Fibroblast of villous mesenchyme (primary cell): Measurements from ENCODE around the gene CA9. TPM values are rescaled to one million over a fixed set of nuclear protein-coding genes. Genes with fewer than 3 reads are reported as not detected.

Experiments
- DNase-seq: peaks from one replicate; pipeline ENCODE4 v3.0.0-alpha.2; 2010; ENCODE audit warnings: low read depth
- H3K4me3 ChIP-seq: 2 replicates; pipeline ENCODE4 v1.5.1; 2011; ENCODE audit warnings: low read depth, mild to moderate bottlenecking, low read length
- total RNA-seq: library from RNA; depleted of rRNA; stranded (reverse); fragments of >200 nt; gene quantifications from 2 replicates; pipeline ENCODE4 v1.2.3, GENCODE V29; 2012
- TF ChIP-seq, protein P1 (sequence below): IDR thresholded peaks from 2 replicates; pipeline ENCODE4 v1.5.1; 2012; ENCODE audit warnings: low read depth, mild to moderate bottlenecking, low read length; ENCODE audit not compliant: insufficient read depth

CA9 gene
- total RNA-seq, 1 donor, result not detected

DNA sequence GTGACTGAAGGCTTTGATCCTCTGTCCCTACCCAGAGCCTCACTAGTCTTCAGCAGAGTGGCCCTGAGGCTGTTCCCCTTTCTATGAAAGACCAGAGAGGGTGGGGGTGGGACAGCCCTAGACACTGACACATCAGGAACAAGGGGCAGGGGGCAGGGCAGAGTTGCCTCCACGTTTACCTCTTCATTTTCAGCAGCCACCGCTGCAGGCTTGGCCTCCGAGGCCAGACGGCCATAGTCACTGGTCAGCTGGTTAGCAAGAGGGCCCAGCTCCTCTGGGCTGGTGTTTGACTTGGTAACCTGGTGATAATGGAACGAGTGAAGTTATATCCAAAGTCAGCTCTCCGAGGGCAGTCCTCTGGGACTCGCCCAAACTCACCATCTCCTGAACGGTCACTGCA lies 31.6 kb downstream of the CA9 start:
- H3K4me3 ChIP-seq, result no peak overlapping the region
- no peak for DNase-seq
- TF ChIP-seq, protein P1, sequence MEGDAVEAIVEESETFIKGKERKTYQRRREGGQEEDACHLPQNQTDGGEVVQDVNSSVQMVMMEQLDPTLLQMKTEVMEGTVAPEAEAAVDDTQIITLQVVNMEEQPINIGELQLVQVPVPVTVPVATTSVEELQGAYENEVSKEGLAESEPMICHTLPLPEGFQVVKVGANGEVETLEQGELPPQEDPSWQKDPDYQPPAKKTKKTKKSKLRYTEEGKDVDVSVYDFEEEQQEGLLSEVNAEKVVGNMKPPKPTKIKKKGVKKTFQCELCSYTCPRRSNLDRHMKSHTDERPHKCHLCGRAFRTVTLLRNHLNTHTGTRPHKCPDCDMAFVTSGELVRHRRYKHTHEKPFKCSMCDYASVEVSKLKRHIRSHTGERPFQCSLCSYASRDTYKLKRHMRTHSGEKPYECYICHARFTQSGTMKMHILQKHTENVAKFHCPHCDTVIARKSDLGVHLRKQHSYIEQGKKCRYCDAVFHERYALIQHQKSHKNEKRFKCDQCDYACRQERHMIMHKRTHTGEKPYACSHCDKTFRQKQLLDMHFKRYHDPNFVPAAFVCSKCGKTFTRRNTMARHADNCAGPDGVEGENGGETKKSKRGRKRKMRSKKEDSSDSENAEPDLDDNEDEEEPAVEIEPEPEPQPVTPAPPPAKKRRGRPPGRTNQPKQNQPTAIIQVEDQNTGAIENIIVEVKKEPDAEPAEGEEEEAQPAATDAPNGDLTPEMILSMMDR, result no peak

DNA sequence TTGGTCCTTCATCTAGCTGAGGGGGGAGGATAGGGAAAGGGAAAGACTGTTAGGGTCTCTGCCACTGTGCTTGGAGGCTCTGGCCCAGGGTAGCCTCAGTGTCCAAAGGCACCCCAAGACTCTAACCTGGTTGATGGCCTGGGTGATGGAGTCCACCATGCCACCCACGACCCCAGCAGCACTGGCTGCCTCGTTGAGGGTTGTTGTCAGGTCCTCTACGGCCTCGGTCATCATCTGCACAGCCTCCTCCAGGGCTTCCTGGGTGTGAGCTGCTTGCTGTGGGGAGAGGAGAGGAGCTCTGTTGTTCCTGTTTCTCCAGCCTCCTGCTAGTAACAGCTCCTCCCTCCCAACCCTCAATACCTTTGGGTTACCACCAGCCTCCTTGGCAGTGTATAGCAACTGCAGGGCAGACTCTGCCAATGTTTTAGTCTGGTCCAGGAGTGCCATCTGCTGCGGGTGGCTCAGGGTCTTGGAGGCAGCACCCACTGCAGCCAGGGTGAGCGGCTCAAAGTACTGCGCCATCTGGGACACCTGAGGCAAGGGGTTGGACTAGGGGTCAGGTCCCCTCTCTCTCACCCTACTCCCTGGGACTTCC lies 32.2 kb downstream of the CA9 start:
- no peak overlapping the region for H3K4me3 ChIP-seq
- TF ChIP-seq, protein P1, result no peak
- no peak for DNase-seq

GRCh38 chr9:35706951-35707350 lies 33.2 kb downstream of the CA9 start:
- no peak overlapping the region for H3K4me3 ChIP-seq
- TF ChIP-seq, protein P1, result no peak
- no peak for DNase-seq

DNA sequence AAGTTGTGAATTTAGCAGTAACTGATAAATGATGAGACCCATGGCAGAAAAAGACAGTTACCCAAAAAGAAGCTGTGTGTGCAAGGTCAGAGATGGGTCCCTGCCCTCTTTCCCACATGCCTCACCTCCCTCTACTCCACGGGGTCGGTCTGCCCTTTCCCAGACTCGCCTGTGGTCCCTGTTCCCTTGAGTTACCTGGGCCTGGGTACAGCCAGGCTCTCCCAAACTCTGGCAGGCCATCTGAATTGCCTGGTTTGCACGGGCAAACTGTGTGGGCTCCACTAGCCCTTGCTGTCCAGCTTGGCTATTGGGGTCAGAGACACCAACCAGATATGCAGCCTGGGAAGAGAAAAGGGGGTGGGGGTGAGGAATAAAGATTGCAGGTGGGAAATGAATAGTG lies 34.4 kb downstream of the CA9 start:
- TF ChIP-seq, protein P1, result no peak
- no peak overlapping the region for H3K4me3 ChIP-seq
- DNase-seq, result no peak

DNA sequence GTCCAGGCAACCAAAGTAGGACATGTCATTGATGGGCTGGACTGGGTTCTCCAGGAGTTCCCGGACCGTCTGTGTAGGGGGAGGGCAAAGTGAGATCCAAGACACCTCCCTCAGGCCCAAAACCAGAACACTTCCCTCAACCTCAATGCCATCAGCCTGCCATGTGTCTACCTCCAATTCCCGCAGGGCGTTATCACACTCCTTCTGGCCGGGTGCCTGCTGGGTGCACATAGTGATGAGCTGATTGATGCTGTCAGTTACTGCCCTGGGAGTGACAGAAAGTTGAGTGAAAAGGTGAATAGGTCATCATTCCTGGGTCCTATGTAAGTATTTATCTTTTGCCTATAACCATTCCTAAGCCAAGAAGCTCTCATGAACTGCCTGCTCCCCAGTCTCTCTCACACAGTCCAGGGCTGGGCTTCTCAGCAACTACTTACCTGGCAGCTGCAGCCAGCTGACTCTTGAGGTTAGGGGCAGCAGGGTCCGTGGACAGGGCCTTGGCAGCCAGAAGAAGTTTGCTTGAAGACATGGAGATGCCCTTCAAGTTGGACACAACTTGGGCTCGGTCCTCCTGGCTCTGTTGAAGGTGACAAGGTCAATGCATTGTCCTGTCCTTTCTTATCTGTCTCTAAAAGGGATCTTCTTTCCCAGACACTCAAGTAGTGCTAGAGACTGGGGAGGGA lies 37.2 kb downstream of the CA9 start:
- H3K4me3 ChIP-seq, result no peak overlapping the region
- TF ChIP-seq, protein P1, result no peak
- no peak for DNase-seq

DNA sequence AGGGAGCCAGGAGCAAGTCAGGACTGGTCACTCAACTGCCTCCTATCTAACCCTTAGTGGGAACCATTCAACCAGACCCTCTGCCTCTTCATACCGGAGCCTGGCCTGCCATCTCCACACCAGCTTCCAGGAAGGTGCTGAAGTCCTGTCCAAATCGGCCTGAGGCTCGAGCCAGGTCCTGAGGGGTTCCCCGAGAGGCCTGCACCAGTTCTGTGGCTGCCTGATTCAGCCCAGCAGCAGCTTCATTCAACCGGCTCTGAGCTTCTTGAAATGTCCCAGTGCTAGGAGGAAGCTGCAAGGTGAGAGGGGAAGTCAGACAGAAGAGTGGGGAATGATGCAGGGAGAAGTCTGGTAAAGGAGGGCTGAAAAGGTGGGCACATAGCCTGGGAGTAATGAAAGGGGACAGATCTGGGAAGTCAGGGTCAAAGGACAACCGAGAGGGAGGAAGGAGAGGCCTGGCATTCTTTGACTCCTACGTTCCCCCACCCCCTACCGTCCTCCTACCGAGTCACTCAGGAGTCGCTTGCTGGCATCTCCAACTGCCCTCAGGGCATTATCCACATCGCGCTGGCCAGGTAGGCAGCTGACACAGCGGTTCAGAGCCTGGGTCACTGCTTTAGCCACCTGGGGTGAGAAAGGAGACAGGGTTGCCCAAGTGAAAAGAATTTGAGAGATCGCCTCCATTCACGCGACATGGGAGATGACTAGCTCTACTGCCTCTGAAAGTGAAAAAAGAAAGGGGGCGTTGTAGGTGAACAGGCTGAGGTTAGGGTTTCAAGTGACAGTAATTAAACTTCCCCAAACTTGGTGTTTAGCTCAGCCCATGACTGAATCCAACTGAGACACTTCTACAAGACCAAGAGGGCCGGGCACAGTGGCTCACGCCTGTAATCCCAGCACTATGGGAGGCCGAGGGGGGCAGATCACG lies 38.0 kb downstream of the CA9 start:
- DNase-seq, result no peak
- no peak overlapping the region for H3K4me3 ChIP-seq
- TF ChIP-seq, protein P1, result no peak
